ELF-1 (cell line): ENCODE measurements around the gene AGO4.
"Not testable (repeated sequence)": the region's sequence is repeated elsewhere in the genome, so short reads cannot be mapped to it uniquely, and the experiment has no call there.

ENCODE experiments used
- DNase-seq: peaks from one replicate; pipeline ENCODE4 v3.0.0-alpha.2; 2016; ENCODE audit warnings: low read depth, low spot score

The AGO4 gene

GRCh38 chr1:35810096-35810881 lies 2.5 kb downstream of the AGO4 start:
- no peak for DNase-seq

GRCh38 chr1:35812754-35813153 lies 4.9 kb downstream of the AGO4 start:
- DNase-seq = not testable (repeated sequence)

GRCh38 chr1:35825255-35825654 lies 17.4 kb downstream of the AGO4 start:
- no peak for DNase-seq

- DNase-seq = no peak
Observed at GRCh38 chr1:35832276-35832905, 24.6 kb downstream of the AGO4 start.

GRCh38 chr1:35833395-35833794 lies 25.6 kb downstream of the AGO4 start:
- no peak for DNase-seq

- DNase-seq = no peak
Observed at GRCh38 chr1:35834218-35834617, 26.4 kb downstream of the AGO4 start.

GRCh38 chr1:35835398-35835797 lies 27.6 kb downstream of the AGO4 start:
- DNase-seq = peak; percentile 67

GRCh38 chr1:35836734-35837133 lies 28.9 kb downstream of the AGO4 start:
- no peak for DNase-seq

- no peak for DNase-seq
Observed at GRCh38 chr1:35838693-35839245, 31.0 kb downstream of the AGO4 start.

GRCh38 chr1:35844826-35845225 lies 37.0 kb downstream of the AGO4 start:
- DNase-seq = no peak

GRCh38 chr1:35845766-35846165 lies 38.0 kb downstream of the AGO4 start:
- no peak for DNase-seq

GRCh38 chr1:35847935-35848565 lies 40.2 kb downstream of the AGO4 start:
- DNase-seq = no peak

- peak; percentile 13 for DNase-seq
Observed at GRCh38 chr1:35850051-35850450, 42.2 kb downstream of the AGO4 start.

- DNase-seq = no peak
Observed at GRCh38 chr1:35850716-35851115, 42.9 kb downstream of the AGO4 start.

- no peak for DNase-seq
Observed at GRCh38 chr1:35851132-35851869, 43.5 kb downstream of the AGO4 start.

GRCh38 chr1:35852241-35852640 lies 44.4 kb downstream of the AGO4 start:
- DNase-seq = no peak

GRCh38 chr1:35854989-35855700 lies 47.3 kb downstream of the AGO4 start:
- DNase-seq = no peak

- DNase-seq = no peak
Observed at GRCh38 chr1:35856964-35857363, 49.1 kb downstream of the AGO4 start.

- no peak for DNase-seq
Observed at GRCh38 chr1:35857830-35858229, 50.0 kb downstream of the AGO4 start.

GRCh38 chr1:35860696-35861095 lies 52.9 kb downstream of the AGO4 start:
- DNase-seq = no peak

- no peak for DNase-seq
Observed at GRCh38 chr1:35863136-35863535, 55.3 kb downstream of the AGO4 start.
